NCI-H446 treated with DMSO at 0.1 percent for 48 hours (cell line): ENCODE measurements around the gene CHRNA5.
"Not testable (repeated sequence)": the region's sequence is repeated elsewhere in the genome, so short reads cannot be mapped to it uniquely, and the experiment has no call there.

ENCODE experiments used
- DNase-seq: peaks from one replicate; lab custom pipeline; 2025; lab: John Stamatoyannopoulos, UW

The CHRNA5 gene

GRCh38 chr15:78565097-78565950 is at the start of gene CHRNA5:
Gene CHRNA5 (plus strand): TSS chr15:78565520. CDS start chr15:78565720, 200 bp downstream.
- peak; percentile 77 for DNase-seq

- DNase-seq = not testable (repeated sequence)
These were observed 45.3 kb upstream of the CHRNA5 start for GRCh38 chr15:78520035-78520434.

GRCh38 chr15:78524230-78524629 is 41.1 kb upstream of the CHRNA5 start:
- DNase-seq = no peak

GRCh38 chr15:78527325-78527724 is 38.0 kb upstream of the CHRNA5 start:
- no peak for DNase-seq

- DNase-seq = no peak
These were observed 32.0 kb upstream of the CHRNA5 start for GRCh38 chr15:78533331-78533730.

- no peak for DNase-seq
These were observed 29.2 kb upstream of the CHRNA5 start for GRCh38 chr15:78536134-78536533.

GRCh38 chr15:78537266-78537905 is 27.9 kb upstream of the CHRNA5 start:
- no peak for DNase-seq

GRCh38 chr15:78538358-78538757 is 27.0 kb upstream of the CHRNA5 start:
- no peak for DNase-seq

GRCh38 chr15:78539464-78540140 is 25.7 kb upstream of the CHRNA5 start:
- not testable (repeated sequence) for DNase-seq

GRCh38 chr15:78540141-78540870 is 25.0 kb upstream of the CHRNA5 start, which contains the start of gene PSMA4:
Gene PSMA4 (plus strand): TSS chr15:78540444. CDS start chr15:78541928, 1,484 bp downstream.
- peak; percentile 55 for DNase-seq

GRCh38 chr15:78540871-78541743 is 24.2 kb upstream of the CHRNA5 start:
- no peak for DNase-seq

GRCh38 chr15:78541744-78542034 is 23.6 kb upstream of the CHRNA5 start:
- no peak for DNase-seq

GRCh38 chr15:78542647-78543046 is 22.7 kb upstream of the CHRNA5 start:
- DNase-seq = no peak

GRCh38 chr15:78550194-78550593 is 15.1 kb upstream of the CHRNA5 start:
- no peak for DNase-seq

- DNase-seq = no peak
These were observed 14.5 kb upstream of the CHRNA5 start for GRCh38 chr15:78550815-78551214.

GRCh38 chr15:78551902-78552301 is 13.4 kb upstream of the CHRNA5 start:
- DNase-seq = no peak

- no peak for DNase-seq
These were observed 12.7 kb upstream of the CHRNA5 start for GRCh38 chr15:78552597-78552996.

GRCh38 chr15:78560201-78560600 is 5.1 kb upstream of the CHRNA5 start:
- DNase-seq = not testable (repeated sequence)

- DNase-seq = no peak
These were observed 3.8 kb upstream of the CHRNA5 start for GRCh38 chr15:78561490-78561889.

- DNase-seq = no peak
These were observed 2.2 kb upstream of the CHRNA5 start for GRCh38 chr15:78563092-78563491.

- DNase-seq = no peak
These were observed 600 bp upstream of the CHRNA5 start for GRCh38 chr15:78564743-78565096.
